Parathyroid adenoma (tissue), 2 donors: ENCODE results near the gene SLC4A1AP.

Experiments used
- H2AFZ ChIP-seq: fragments of 300-600 bp; sonication (generic); one replicate; pipeline ENCODE4 v1.7.0; 2017; ENCODE audit warnings: antibody characterized with exemption, mild to moderate bottlenecking
- H3K27ac ChIP-seq: fragments of 300-600 bp; sonication (generic); one replicate; pipeline ENCODE4 v1.7.0; 2017
- H3K27me3 ChIP-seq: fragments of 300-600 bp; sonication (generic); one replicate; pipeline ENCODE4 v1.7.0; 2017; ENCODE audit warnings: low read length; ENCODE audit not compliant: control insufficient read depth, insufficient read depth
- H3K36me3 ChIP-seq: fragments of 300-600 bp; sonication (generic); one replicate; pipeline ENCODE4 v1.7.0; 2017; ENCODE audit warnings: low read length; ENCODE audit not compliant: control insufficient read depth, insufficient read depth
- H3K4me1 ChIP-seq: fragments of 300-600 bp; sonication (generic); one replicate; pipeline ENCODE4 v1.7.0; 2017; ENCODE audit warnings: control low read depth
- H3K4me2 ChIP-seq: fragments of 300-600 bp; sonication (generic); one replicate; pipeline ENCODE4 v1.7.0; 2017; ENCODE audit warnings: low read length
- H3K4me3 ChIP-seq: fragments of 300-600 bp; sonication (generic); one replicate; pipeline ENCODE4 v1.7.0; 2017; ENCODE audit warnings: low read depth, low read length
- H3K79me2 ChIP-seq: fragments of 300-600 bp; sonication (generic); one replicate; pipeline ENCODE4 v1.7.0; 2017; ENCODE audit warnings: control low read depth
- H3K9ac ChIP-seq: fragments of 300-600 bp; sonication (generic); one replicate; pipeline ENCODE4 v1.7.0; 2017; ENCODE audit warnings: mild to moderate bottlenecking
- H3K9me3 ChIP-seq: fragments of 300-600 bp; sonication (generic); one replicate; pipeline ENCODE4 v1.7.0; 2017; ENCODE audit warnings: low read length; ENCODE audit not compliant: control insufficient read depth
- CTCF ChIP-seq: fragments of 300-600 bp; sonication (generic); IDR thresholded peaks from one replicate; pipeline ENCODE4 v1.7.0; 2017; ENCODE audit warnings: antibody characterized with exemption, mild to moderate bottlenecking
- donor health status: primary hyperparathyroidism.

SLC4A1AP gene

GRCh38 chr2:27727257-27727656 is 63.6 kb downstream of the SLC4A1AP start:
- no peaks in the 10 kb centered on the region for H3K27me3 ChIP-seq
- H3K4me3 ChIP-seq, result no peak overlapping the region
- no peak overlapping the region for H3K9ac ChIP-seq
- no peaks in the 10 kb centered on the region for H3K79me2 ChIP-seq
- no peaks in the 10 kb centered on the region for H3K36me3 ChIP-seq
- H3K4me2 ChIP-seq, result no peak overlapping the region
- no peaks in the 10 kb centered on the region for H3K4me1 ChIP-seq
- no peaks in the 10 kb centered on the region for H3K9me3 ChIP-seq
- no peak overlapping the region for H3K27ac ChIP-seq
- TF ChIP-seq CTCF, result no peak
- H2AFZ ChIP-seq, result no peak overlapping the region

GRCh38 chr2:27728081-27728858 is 64.6 kb downstream of the SLC4A1AP start:
- Histone ChIP-seq H2AFZ (no peak overlapping the region), H3K79me2 (no peaks in the 10 kb centered on the region), H3K27ac (peak overlapping the region; percentile 5)

GRCh38 chr2:27729198-27729597 is 65.5 kb downstream of the SLC4A1AP start:
- no peaks in the 10 kb centered on the region for H3K27me3 ChIP-seq
- H3K79me2 ChIP-seq, result no peaks in the 10 kb centered on the region
- H2AFZ ChIP-seq, result no peak overlapping the region
- H3K27ac ChIP-seq, result no peak overlapping the region
- no peak for TF ChIP-seq CTCF
- H3K4me1 ChIP-seq, result no peaks in the 10 kb centered on the region
- no peak overlapping the region for H3K4me3 ChIP-seq
- H3K9ac ChIP-seq, result no peak overlapping the region
- H3K36me3 ChIP-seq, result no peaks in the 10 kb centered on the region
- no peaks in the 10 kb centered on the region for H3K9me3 ChIP-seq
- no peak overlapping the region for H3K4me2 ChIP-seq

More at GRCh38 chr2:27728081-27728858, 64.6 kb downstream of the SLC4A1AP start:
- H3K4me3 ChIP-seq, result no peak overlapping the region
- no peak overlapping the region for H3K9ac ChIP-seq
- H3K27me3 ChIP-seq, result no peaks in the 10 kb centered on the region
- H3K36me3 ChIP-seq, result no peaks in the 10 kb centered on the region
- H3K9me3 ChIP-seq, result no peaks in the 10 kb centered on the region
- no peak for TF ChIP-seq CTCF
- no peaks in the 10 kb centered on the region for H3K4me1 ChIP-seq
- H3K4me2 ChIP-seq, result no peak overlapping the region

- Histone ChIP-seq H3K9ac (no peak overlapping the region), H3K27me3 (no peaks in the 10 kb centered on the region), H3K36me3 (no peaks in the 10 kb centered on the region), H3K4me3 (no peak overlapping the region), H3K4me2 (no peak overlapping the region), H3K4me1 (no peaks in the 10 kb centered on the region), H2AFZ (no peak overlapping the region), H3K27ac (no peak overlapping the region), H3K9me3 (no peaks in the 10 kb centered on the region), H3K79me2 (no peaks in the 10 kb centered on the region)
- no peak for TF ChIP-seq CTCF
Observed at GRCh38 chr2:27729614-27730013, 65.9 kb downstream of the SLC4A1AP start.

GRCh38 chr2:27730261-27730662 is 66.6 kb downstream of the SLC4A1AP start:
- Histone ChIP-seq H3K4me2 (no peak overlapping the region), H3K27me3 (no peaks in the 10 kb centered on the region), H3K9me3 (no peaks in the 10 kb centered on the region), H3K27ac (no peak overlapping the region), H3K36me3 (no peaks in the 10 kb centered on the region), H3K79me2 (no peaks in the 10 kb centered on the region), H3K9ac (no peak overlapping the region), H3K4me3 (no peak overlapping the region), H3K4me1 (peaks cover 5% of the 10 kb centered on the region), H2AFZ (no peak overlapping the region)
- no peak for TF ChIP-seq CTCF
